ENCODE results near the gene FOXJ3. TPM values are rescaled to one million over a fixed set of nuclear protein-coding genes. Genes with fewer than 3 reads are reported as not detected.

The FOXJ3 gene
- total and polyA plus RNA-seq, 2 of the 4 experiments (the other 2 are of a cell fraction) = 16.7 to 30.5 TPM

DNA sequence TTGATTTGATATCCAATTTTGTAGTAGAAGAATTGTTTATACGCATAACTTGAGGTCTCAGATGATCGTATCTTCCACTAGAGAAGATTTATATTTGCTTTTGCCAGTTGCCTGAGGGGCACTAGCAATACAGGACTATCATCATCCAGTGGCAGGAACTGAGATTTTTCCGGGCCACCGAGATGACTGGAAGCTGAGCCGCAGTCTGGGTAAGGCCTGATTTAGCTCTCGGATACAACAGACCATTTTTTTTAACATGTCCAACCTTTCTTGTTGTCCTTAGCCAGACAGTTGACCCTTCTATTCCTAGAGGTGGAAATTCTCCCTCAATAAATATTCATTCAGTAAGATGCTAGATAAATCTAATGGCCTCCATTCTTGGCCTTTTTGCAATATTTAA lies 207.3 kb downstream of the FOXJ3 start:
- H2BK20ac ChIP-seq (ENCODE audit: low read depth, low read length) = no peak overlapping the region
- BruUV-seq (replicated peaks) = no TSS peak
- intact Hi-C loops (cut with micrococcal nuclease) (no loop called here), dilution Hi-C loops (cut with HindIII; ENCODE audit: low sequenced_read_pairs, unreplicated experiment) (no loop called here), in situ Hi-C loops (cut with MboI; ENCODE audit: low sequenced_read_pairs) (no loop called here)
- H3K9me3 ChIP-seq (ENCODE audit: control insufficient read depth, insufficient read depth, low read length) = no peaks in the 10 kb centered on the region
- POLR2A ChIA-PET (ENCODE audit: unreplicated experiment) = no interaction called here
- no peak overlapping the region for H2BK15ac ChIP-seq (ENCODE audit: low read depth, low read length)
- H3K9ac ChIP-seq (ENCODE audit: low read depth, low read length) = no peak overlapping the region
- WGBS, 2 experiments (ENCODE audit: extremely low coverage in 2 of 2, insufficient read length in 1 of 2) = 55% methylated on average over 2 of the region's 6 CpGs; no CpG with 5 or more reads in 1 of the 2 experiments
- H4K8ac ChIP-seq (ENCODE audit: low read depth in 2 of 2, low read length in 2 of 2) = no peak overlapping the region
- H2BK5ac ChIP-seq (ENCODE audit: low read depth, low read length, poor library complexity, severe bottlenecking) = no peak overlapping the region
- no peak overlapping the region for H3K4me3 ChIP-seq (ENCODE audit: insufficient read depth, low read depth, low read length)
- no peak overlapping the region for H3K4ac ChIP-seq (ENCODE audit: low read depth, low read length)
- no peaks in the 10 kb centered on the region for H3K4me1 ChIP-seq (ENCODE audit: control insufficient read depth, insufficient read depth, low read length)
- no peak overlapping the region for H2AK5ac ChIP-seq (ENCODE audit: low read depth, low read length)
- no peak overlapping the region for H4K5ac ChIP-seq (ENCODE audit: low read depth, low read length)
- no peak overlapping the region for H2AK9ac ChIP-seq (replicated peaks; ENCODE audit: low read depth, low read length, poor library complexity)
- H3K79me1 ChIP-seq (ENCODE audit: low read depth in 1 of 2, low read length in 2 of 2) = no peaks in the 10 kb centered on the region
- no peaks in the 10 kb centered on the region for H4K20me1 ChIP-seq (ENCODE audit: insufficient read depth, low read length)
- no peak overlapping the region for H3K4me2 ChIP-seq (ENCODE audit: low read depth, low read length)
- no peak overlapping the region for H3K56ac ChIP-seq (ENCODE audit: extremely low read depth, insufficient read depth, low read length)
- no peak overlapping the region for H2BK120ac ChIP-seq (ENCODE audit: low read depth, low read length)
- DNase-seq (no peak), ATAC-seq (ENCODE audit: low read depth) (no peak)
- no peak overlapping the region for H4K91ac ChIP-seq (ENCODE audit: insufficient read depth, low read depth, low read length)
- H3K27me3 ChIP-seq (ENCODE audit: control insufficient read depth, insufficient read depth, low read length) = peaks cover 6% of the 10 kb centered on the region
- no peak overlapping the region for H3K23ac ChIP-seq (ENCODE audit: low read depth, low read length)
- CTCF ChIA-PET = no interaction called here
- H3K9me1 ChIP-seq (ENCODE audit: insufficient read depth, low read length) = no peaks in the 10 kb centered on the region
- TF ChIP-seq RAD21 (IDR thresholded peaks at IDR 0.05; ENCODE audit: low read length) (no peak), FOS (IDR thresholded peaks at IDR 0.05; ENCODE audit: low read depth, low read length) (no peak), CHD1 (IDR thresholded peaks at IDR 0.05; ENCODE audit: low read depth, low read length) (no peak), MXI1 (IDR thresholded peaks at IDR 0.05; ENCODE audit: borderline replicate concordance, low read depth, low read length) (no peak), RFX5 (IDR thresholded peaks at IDR 0.05; ENCODE audit: low read depth, low read length) (no peak), RCOR1 (IDR thresholded peaks at IDR 0.05; ENCODE audit: insufficient replicate concordance, low read length) (no peak), MAZ (IDR thresholded peaks at IDR 0.05; ENCODE audit: borderline replicate concordance, low read depth, low read length) (no peak), MAFK (IDR thresholded peaks at IDR 0.05; ENCODE audit: low read depth, low read length) (no peak), SMC3 (IDR thresholded peaks at IDR 0.05; ENCODE audit: low read depth, low read length) (no peak), CEBPB (IDR thresholded peaks at IDR 0.05; ENCODE audit: low read depth, low read length) (no peak)
- no peak overlapping the region for H2AFZ ChIP-seq (replicated peaks; ENCODE audit: low read length, poor library complexity)
- no peak overlapping the region for H3K14ac ChIP-seq (replicated peaks; ENCODE audit: low read depth, low read length)
- no peaks in the 10 kb centered on the region for H3K36me3 ChIP-seq (ENCODE audit: control insufficient read depth, insufficient read depth, low read length)
- H3K18ac ChIP-seq (ENCODE audit: low read depth, low read length) = no peak overlapping the region
- no peak overlapping the region for H3K27ac ChIP-seq (ENCODE audit: insufficient read depth, low read length)

Other genes with a start within 250 kb of the FOXJ3 start
- gene GUCA2B, start 181.8 kb downstream of the FOXJ3 start, total RNA-seq (2012; rRNA removed) = not detected in 2 replicates
- not detected in 2 replicates for gene GUCA2B, start 181.8 kb downstream of the FOXJ3 start, polyA plus RNA-seq (2012; rRNA removed)
- gene GUCA2A, start 170.5 kb downstream of the FOXJ3 start, total RNA-seq (2012; rRNA removed) = not detected in 2 replicates
- gene GUCA2A, start 170.5 kb downstream of the FOXJ3 start, polyA plus RNA-seq (2012; rRNA removed) = not detected in 2 replicates
- not detected in 2 replicates for gene RIMKLA, start 45.6 kb upstream of the FOXJ3 start, total RNA-seq (2012; rRNA removed)
- not detected in 2 replicates for gene RIMKLA, start 45.6 kb upstream of the FOXJ3 start, polyA plus RNA-seq (2012; rRNA removed)
- gene ZMYND12, start 120.8 kb upstream of the FOXJ3 start, total RNA-seq (2012; rRNA removed) = under 0.01 TPM in 1 of 2 replicates, not detected in the other
- 0.03 TPM in 1 of 2 replicates, not detected in the other for gene ZMYND12, start 120.8 kb upstream of the FOXJ3 start, polyA plus RNA-seq (2012; rRNA removed)
- gene PPCS, start 121.3 kb upstream of the FOXJ3 start, total RNA-seq (2012; rRNA removed) = 8.2 and 13.6 TPM in 2 replicates
- gene PPCS, start 121.3 kb upstream of the FOXJ3 start, polyA plus RNA-seq (2012; rRNA removed) = 15.3 and 18.9 TPM in 2 replicates
- under 0.01 and 0.18 TPM in 2 replicates for gene CCDC30, start 128.1 kb upstream of the FOXJ3 start, total RNA-seq (2012; rRNA removed)
- 0.14 and 0.17 TPM in 2 replicates for gene CCDC30, start 128.1 kb upstream of the FOXJ3 start, polyA plus RNA-seq (2012; rRNA removed)

All from IMR-90 (cell line).